Heart right ventricle (tissue), 16 donors: ENCODE data around the gene LPCAT3. TPM values are rescaled to one million over a fixed set of nuclear protein-coding genes. Genes with fewer than 3 reads are reported as not detected.

ENCODE experiments used
- ATAC-seq, 8 donors: fragments of 200-7000 bp; cut with Tn5 transposase; one replicate each; pipeline ENCODE4 v1.9.1; 2020; ENCODE audit warnings: mild to moderate bottlenecking in 8 of 8, moderate library complexity in 8 of 8, moderate number of reproducible peaks in 1 of 8
- DNase-seq, 2 donors: peaks; one replicate each; pipeline ENCODE4 v3.0.0-alpha.2; 2020
- H3K27ac ChIP-seq, 10 donors: fragments of 200-600 bp; sonication (generic) in 2 of 10; one replicate each; pipeline versions ENCODE4 v1.5.0 to v1.8.0; 2020 to 2022; ENCODE audit warnings: mild to moderate bottlenecking in 3 of 10
- H3K27me3 ChIP-seq, 7 donors: fragments of 200-600 bp; one replicate each; pipeline ENCODE4 v1.8.0; 2021 to 2022; ENCODE audit warnings: mild to moderate bottlenecking in 2 of 7
- H3K36me3 ChIP-seq, 9 donors: fragments of 200-600 bp; sonication (generic) in 1 of 9; one replicate each; pipeline versions ENCODE4 v1.5.0 to v1.8.0; 2020 to 2022; ENCODE audit warnings: mild to moderate bottlenecking in 2 of 9
- H3K4me1 ChIP-seq, 9 donors: fragments of 200-600 bp; sonication (generic) in 1 of 9; one replicate each; pipeline versions ENCODE4 v1.5.0 to v1.8.0; 2020 to 2022; ENCODE audit warnings: mild to moderate bottlenecking in 4 of 9
- H3K4me3 ChIP-seq, 10 donors: fragments of 200-600 bp; sonication (generic) in 2 of 10; one replicate each; pipeline versions ENCODE4 v1.5.0 to v1.8.0; 2020 to 2022; ENCODE audit warnings: mild to moderate bottlenecking in 7 of 10, moderate library complexity in 2 of 10
- H3K9me3 ChIP-seq, 11 donors: fragments of 200-600 bp in 10 of 11; sonication (generic) in 2 of 11; one replicate each; pipeline versions ENCODE4 v1.5.0 to v1.8.0; 2013 to 2022; ENCODE audit warnings: mild to moderate bottlenecking in 2 of 11, control low read depth in 1 of 11, moderate library complexity in 1 of 11
- CTCF ChIP-seq, 9 donors: fragments of 200-600 bp; sonication (generic) in 2 of 9; IDR thresholded peaks; one replicate each; pipeline versions ENCODE4 v1.5.0 to v1.8.0; 2021 to 2022; ENCODE audit warnings: antibody characterized with exemption in 9 of 9, mild to moderate bottlenecking in 5 of 9, moderate library complexity in 1 of 9
- WGBS, 2 donors: extraction: QIAGEN DNeasy Blood & Tissue Kit; methylation state at CpG; one replicate each; pipeline ENCODE4 v1.1.7; 2013; ENCODE audit warnings: inconsistent platforms in 1 of 2; 5-methylcytosine and 5-hydroxymethylcytosine counted together
- intact Hi-C, 10 donors: fragments of 100-400 bp; cut with DNase I; formaldehyde crosslinking; loops; one replicate each; pipeline versions ENCODE4 v1.11.1 to v1.14.2; 2022
- polyA plus RNA-seq, 2 donors: library from polyadenylated mRNA; stranded (reverse); fragments of 200-250 nt; gene quantifications; one replicate each; pipeline ENCODE4 v1.2.3, GENCODE V29; 2013
- total RNA-seq, 10 donors: library from RNA; stranded (reverse); fragmentation: NEBNext Ultra II Directional in 3 of 10; extraction: Animal tissue kit (Norgen Biotek cat#: 25700) in 3 of 10; gene quantifications; one replicate each; pipeline versions ENCODE4 v1.2.1 to v1.2.4, GENCODE V29; 2021 to 2023
- donor health status: Arrhythmogenic right ventricular cardiomyopathy.
- donor health status: ischemic (EF 13 %, LVEDD 7.1; RV severe dilation, severe dysfunction).
- donor health status: healthy with polysubstance abuse.
- donor health status: DM: no; HTN: yes; CAD: no.
- donor health status: DM: no; HTN: no; CAD: no.
- donor health status: ischemic (EF 25% LVEDD 6.9; RV normal size, moderate dysfunction).
- donor health status: ischemic (EF 25% LVEDD 5.7; RV mildly dilated, moderate dysfunction).
- donor health status: healthy.
- donor health status: DM: yes; HTN: yes; CAD: no.
- donor health status: Ischemic cardiomyopathy.
- donor health status: ischemic (EF 35%, LVEDD 5.7; RV mildly dilated, moderate dysfunction).
- donor health status: nonischemic (EF 11% LVEDD 7.7; RV severe dilation, severe dysfunction).
- donor health status: DM: yes; HTN: yes; CAD: no.
- donor health status: PGD.
- donor health status: ischemic (EF 29% LVEDD 5.4; RV normal size, mild dysfunction).
- donor health status: nonischemic (EF 23%, LVEDD 6.1; RV moderate dilation, normal function).

Gene LPCAT3
- total and polyA plus RNA-seq, 12 donors = 19.9 to 65.8 (median 35.5) TPM

DNA sequence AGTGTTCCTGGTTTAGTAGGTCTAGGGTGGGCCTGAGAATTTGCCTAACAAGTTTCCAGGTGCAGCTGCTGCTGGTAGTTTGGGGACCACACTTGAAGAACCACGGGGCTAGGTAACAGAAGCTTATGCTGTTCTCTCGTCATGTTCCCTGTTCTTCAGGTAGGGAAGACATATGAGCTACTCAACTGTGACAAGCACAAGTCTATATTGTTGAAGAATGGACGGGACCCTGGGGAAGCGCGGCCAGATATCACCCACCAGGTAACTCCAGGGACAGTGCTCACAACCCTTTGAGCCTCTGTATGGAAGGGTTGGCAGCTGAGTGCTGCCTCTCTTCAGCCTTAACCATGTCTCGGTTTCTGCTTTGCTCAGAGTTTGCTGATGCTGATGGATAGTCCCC, 44.1 kb downstream of the LPCAT3 start:
- peaks cover 0 to 68% (median 46%) of the 10 kb centered on the region in 9 donors for H3K36me3 ChIP-seq
- intact Hi-C loops = loop anchor here in 3 of 10 donors (5.0 kb wide), 1 partner anchor 43 kb away; the partner anchor contains the start of gene LPCAT3 (in 3 of the 3)
- WGBS, 2 donors = 92 to 94% methylated on average over 6 of the region's 6 CpGs

GRCh38 chr12:6970096-6970527, 48.2 kb downstream of the LPCAT3 start:
- Histone ChIP-seq H3K36me3 (peaks cover 0 to 70% (median 40%) of the 10 kb centered on the region in 9 donors), H3K4me1 (peaks cover 8 to 39% (median 31%) of the 10 kb centered on the region in 9 donors), H3K4me3 (peak overlapping the region; percentile 77 to 99 (median 92)), H3K27ac (peak overlapping the region; percentile 80 to 98 (median 94)), H3K27me3 (no peaks in the 10 kb centered on the region), H3K9me3 (no peaks in the 10 kb centered on the region)
- no peak for DNase-seq
- WGBS, 2 donors = 1% methylated on average over 31 of the region's 31 CpGs
- ATAC-seq = peak in 5 of 8 donors; percentile 22 to 67 (median 32)
- intact Hi-C loops = loop anchor here in 6 of 10 donors (1.0 to 5.0 kb wide), 4 partner anchors 27 to 49 kb away; partner anchors contain the start of genes LPCAT3 (in 6 of the 6) and RNU7-1 (in 1 of the 6)
- TF ChIP-seq CTCF (IDR thresholded peaks at IDR 0.05) = no peak

More for the DNA sequence above, 44.1 kb downstream of the LPCAT3 start:
- no peak for TF ChIP-seq CTCF (IDR thresholded peaks at IDR 0.05)
- no peaks in the 10 kb centered on the region for H3K27me3 ChIP-seq
- no peak for DNase-seq
- ATAC-seq = no peak
- H3K27ac ChIP-seq = no peak overlapping the region
- peaks cover 3 to 43% (median 26%) of the 10 kb centered on the region in 9 donors for H3K4me1 ChIP-seq
- no peaks in the 10 kb centered on the region for H3K9me3 ChIP-seq
- H3K4me3 ChIP-seq = no peak overlapping the region

GRCh38 chr12:6968426-6968825, 49.9 kb downstream of the LPCAT3 start:
- Histone ChIP-seq H3K27ac (no peak overlapping the region), H3K36me3 (peaks cover 0 to 58% (median 32%) of the 10 kb centered on the region in 9 donors), H3K9me3 (no peaks in the 10 kb centered on the region), H3K4me1 (peaks cover 11 to 52% (median 39%) of the 10 kb centered on the region in 9 donors), H3K4me3 (peak overlapping the region in 1 of 10 donors; percentile 98), H3K27me3 (no peaks in the 10 kb centered on the region)
- no peak for DNase-seq
- 77% methylated on average over 9 of the region's 9 CpGs for WGBS, 2 donors
- no peak for TF ChIP-seq CTCF (IDR thresholded peaks at IDR 0.05)
- no peak for ATAC-seq
- intact Hi-C loops = loop anchor here in 3 of 10 donors (5.0 to 10.0 kb wide), 3 partner anchors 46 to 124 kb away; partner anchors contain the start of genes C1R (in 1 of the 3), LPCAT3 (in 1 of the 3) and SPSB2 (in 1 of the 3)

GRCh38 chr12:6967651-6968100, 50.6 kb downstream of the LPCAT3 start:
- H3K27ac ChIP-seq = no peak overlapping the region
- H3K36me3 ChIP-seq = peaks cover 0 to 54% (median 32%) of the 10 kb centered on the region in 9 donors
- intact Hi-C loops = loop anchor here in 3 of 10 donors (5.0 to 10.0 kb wide), 3 partner anchors 47 to 125 kb away; partner anchors contain the start of genes C1R (in 1 of the 3), LPCAT3 (in 1 of the 3) and SPSB2 (in 1 of the 3)
- no peak for TF ChIP-seq CTCF (IDR thresholded peaks at IDR 0.05)
- H3K27me3 ChIP-seq = no peaks in the 10 kb centered on the region
- H3K4me3 ChIP-seq = no peak overlapping the region
- DNase-seq (no peak), ATAC-seq (no peak)
- WGBS, 2 donors = 89 to 90% methylated on average over 10 of the region's 10 CpGs
- peaks cover 11 to 52% (median 40%) of the 10 kb centered on the region in 9 donors for H3K4me1 ChIP-seq
- no peaks in the 10 kb centered on the region for H3K9me3 ChIP-seq
